Stimulated activated CD8-positive, alpha-beta memory T cell treated with anti-CD3 and anti-CD28 coated beads, Interleukin-12 subunit alpha, Interleukin-12 subunit beta, amount 100 ng/mL, for 4 hours (primary cell): Measurements from ENCODE around the gene ADAM30.
A peak's percentile ranks its signal among the peaks of the same experiment; 100 is the strongest.
"Not testable (repeated sequence)": the region's sequence is repeated elsewhere in the genome, so short reads cannot be mapped to it uniquely, and the experiment has no call there.

Experiments
- DNase-seq: peaks from one replicate; pipeline ENCODE4 v3.0.0-alpha.2; 2020; ENCODE audit warnings: low read depth

Gene ADAM30

DNA sequence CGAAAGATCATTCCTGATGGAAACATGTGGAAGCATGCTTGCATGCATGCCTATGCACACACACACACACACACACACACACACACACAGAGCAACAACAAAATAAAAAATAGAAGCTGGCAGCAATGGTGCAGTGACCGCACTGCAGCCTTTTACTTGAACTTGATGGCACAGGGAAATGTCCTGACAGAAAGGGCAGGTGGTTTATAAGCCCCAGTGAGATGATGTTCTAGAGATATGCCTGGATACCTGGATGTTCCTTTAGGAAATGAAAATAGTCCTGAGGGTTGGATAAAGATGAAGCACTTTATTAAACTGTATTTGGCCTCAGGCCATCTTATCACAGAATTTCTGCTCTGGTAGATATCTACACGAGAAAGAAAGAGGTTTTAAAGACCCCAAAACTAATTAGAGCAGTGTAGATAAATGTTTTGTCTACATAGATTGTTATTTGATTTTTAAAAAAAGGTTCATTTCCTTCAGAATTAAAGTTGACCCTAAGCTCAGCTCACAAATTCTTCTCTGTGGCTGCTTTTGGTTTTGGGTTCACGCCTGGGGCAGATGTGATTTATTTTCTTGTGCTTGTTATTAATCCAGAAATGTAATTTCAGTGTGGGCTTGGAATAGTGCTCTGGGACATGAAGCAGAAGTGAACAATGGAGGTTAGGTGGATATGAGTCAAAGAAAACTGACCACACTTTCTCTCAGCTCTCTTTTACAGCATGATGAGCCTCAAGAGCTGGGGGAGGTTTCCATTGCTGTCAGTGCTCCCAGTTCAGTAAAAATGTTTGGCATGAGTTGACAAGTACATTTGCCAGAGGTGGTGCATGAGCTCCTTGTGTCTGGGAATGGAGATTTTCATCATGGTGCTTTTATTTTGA lies 22.9 kb downstream of the ADAM30 start:
- no peak for DNase-seq

DNA sequence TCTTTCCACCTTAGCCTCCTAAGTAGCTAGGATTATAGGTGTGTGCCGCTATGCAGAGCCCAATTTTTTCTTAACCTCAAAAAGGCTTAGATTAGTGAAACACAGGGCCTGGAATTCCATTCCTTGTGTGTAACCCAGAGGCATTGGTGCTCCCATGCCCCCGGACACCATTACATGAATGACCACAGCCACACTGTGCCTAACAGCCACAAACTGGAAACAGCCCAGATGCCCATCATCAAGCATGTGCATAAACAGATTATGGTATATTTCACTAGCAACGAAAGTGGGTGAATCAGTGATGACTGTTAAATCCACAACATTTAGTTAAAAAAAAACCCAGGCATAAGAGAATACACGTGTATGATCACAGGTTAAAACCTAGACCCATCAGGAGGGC lies 24.4 kb downstream of the ADAM30 start:
- no peak for DNase-seq

DNA sequence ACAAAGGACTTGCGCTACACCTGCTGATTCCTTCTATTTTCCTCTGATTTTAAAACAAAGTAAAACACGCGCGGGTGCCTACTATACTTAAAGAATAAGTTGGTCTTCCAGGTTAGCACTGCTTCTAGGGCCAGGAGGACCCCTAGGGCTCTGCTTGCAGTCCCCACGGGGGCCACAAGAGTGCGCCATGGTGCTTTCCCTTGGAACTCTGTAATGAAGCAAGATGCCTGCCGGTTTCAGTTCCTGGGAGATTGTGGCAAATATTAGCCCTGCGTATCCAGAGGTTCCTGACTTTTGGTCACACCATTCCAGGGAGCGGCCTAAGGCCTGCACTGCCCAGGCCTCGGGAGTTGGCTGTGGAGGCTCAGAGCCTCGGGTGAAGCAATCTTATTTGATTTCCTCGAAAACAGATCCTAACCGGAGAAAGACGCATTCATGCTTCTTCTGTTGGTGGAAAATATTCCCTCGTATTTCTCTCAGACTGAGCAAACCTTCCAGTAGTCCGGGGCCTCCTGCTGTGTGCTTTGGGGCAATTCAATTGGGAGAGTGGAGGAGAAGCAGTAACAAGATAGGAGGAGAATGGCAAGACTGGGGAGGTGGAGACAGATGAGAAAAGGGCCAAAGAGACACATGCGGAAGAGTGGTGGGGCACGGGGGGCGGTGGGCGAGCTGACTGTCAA lies 25.3 kb downstream of the ADAM30 start:
- peak; percentile 29 for DNase-seq

DNA sequence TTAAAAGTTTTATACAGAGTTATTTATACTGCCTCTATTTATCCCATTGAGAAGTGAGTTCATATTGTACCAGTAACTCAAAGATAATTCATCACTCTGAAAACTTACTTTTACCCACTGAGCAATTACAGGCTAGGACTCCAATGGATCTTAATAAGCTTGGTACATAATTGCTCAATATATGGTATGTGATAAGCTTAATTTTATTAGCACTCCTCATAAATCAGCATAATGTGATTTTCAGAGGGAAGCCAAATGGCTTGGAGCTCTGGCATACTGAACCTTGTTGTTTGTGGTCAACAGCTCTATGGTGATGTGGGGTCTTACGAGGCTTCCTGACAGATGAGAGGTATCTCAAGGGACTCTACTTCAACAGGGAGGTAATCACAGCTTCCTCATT lies 26.3 kb downstream of the ADAM30 start:
- no peak for DNase-seq

DNA sequence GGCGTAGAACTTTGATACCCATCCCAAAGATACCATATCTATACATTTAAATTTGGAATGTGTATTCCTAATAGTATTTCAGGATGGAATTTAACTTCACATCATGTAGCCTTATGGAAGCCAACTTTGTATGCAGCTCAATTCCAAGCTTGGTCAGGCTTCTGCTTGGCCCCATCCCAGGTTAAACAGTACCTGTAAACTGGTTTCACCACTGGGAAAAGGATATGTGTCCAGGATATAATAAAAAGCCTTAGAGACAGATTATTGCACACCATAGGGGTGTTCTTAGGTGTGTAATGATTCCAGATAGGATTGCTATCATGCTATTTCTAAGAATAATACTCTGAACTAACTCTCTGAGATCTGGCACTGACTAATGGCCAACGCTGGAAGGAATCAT lies 28.1 kb downstream of the ADAM30 start:
- DNase-seq, result no peak

DNA sequence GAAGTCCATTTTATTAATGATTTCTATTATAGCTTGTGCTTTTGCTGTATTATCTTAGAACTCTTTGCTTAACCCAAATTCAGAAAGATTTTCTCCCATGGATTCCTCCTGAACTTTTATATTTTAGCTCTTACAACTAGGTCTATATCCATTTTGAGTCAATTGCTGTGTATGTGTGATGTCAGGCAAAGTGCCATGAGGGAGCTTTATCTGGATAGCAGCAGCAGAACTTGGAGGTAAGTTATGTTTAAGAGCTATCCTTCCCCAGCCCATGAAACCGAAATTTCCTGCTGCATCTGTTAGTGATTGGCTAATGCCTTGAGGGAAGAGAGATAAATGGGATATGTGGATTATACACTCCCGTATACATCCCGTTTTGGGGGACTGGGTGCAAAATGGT lies 29.9 kb downstream of the ADAM30 start:
- no peak for DNase-seq

DNA sequence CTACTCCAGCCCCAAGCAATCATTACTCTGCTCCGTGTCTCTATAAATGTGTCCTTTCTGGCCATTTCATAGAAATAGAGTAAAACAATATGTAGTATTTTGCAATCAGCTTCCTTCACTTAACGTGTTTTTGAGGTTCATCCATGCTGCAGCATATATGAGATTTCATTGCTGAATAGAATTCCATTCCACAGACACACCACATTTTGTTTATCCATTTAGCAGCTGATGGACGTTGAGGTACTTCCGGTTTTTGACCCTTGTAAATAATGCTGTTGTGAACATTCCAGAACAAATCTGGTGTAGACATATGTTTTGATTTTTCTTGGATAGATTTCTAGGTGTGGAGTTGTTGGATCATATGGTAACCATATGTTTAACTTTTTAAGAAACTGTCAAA lies 30.7 kb downstream of the ADAM30 start:
- DNase-seq, result no peak

DNA sequence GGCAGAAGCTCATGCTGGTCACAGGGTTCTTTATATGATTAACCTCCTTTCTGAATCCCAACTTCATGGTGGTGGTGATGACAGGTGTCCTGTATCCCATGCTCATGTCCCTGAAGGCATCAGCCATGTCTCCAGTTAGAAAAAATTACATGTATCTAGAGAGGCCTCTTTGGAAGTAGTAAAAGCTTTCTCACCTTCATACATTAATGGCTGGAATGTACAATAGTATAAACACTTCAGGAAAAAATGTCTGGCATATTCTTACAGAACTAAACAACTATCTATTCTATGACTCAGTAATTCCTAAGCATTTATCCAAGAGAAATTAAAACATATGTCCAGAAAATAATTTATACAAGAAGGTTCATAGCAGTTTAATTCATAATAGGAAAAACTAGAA lies 34.0 kb downstream of the ADAM30 start:
- no peak for DNase-seq

DNA sequence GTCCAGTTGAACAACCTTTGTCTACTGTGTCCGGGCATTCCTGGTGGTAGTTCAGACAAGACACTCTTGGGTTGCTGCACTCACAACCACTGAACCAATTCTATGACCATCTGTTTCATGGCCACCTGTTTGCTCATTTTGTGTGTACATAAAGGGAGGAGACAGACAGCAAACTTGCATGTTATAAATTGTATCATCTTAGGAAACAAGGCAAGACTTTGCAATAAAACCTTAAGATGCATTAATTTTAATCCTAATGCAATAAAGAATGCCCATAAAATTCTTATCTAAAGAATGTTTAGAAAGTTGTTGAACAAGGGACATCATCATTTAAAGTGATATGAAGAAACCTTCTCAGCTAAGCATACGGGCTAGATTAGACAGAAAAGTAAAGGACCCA lies 34.8 kb downstream of the ADAM30 start:
- no peak for DNase-seq

DNA sequence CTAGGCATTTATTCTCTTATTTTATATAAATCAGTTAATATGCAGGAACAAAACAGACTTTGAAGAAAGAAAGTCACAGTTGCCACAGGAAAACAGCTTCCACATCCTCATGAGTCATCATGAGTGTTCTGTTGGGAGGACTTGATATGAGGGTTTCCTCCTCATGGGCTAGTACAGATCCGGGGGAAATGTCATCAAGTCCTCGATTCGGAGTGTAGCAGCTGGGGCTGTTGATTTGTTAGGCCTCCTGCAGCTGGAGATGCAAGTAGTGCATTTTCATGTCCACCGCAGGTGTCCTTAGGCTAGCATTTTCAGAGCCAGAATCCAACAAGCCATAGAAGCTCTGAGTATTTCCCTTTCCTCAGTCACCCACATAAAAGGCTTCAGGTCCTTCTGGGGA lies 36.7 kb downstream of the ADAM30 start:
- DNase-seq, result no peak

DNA sequence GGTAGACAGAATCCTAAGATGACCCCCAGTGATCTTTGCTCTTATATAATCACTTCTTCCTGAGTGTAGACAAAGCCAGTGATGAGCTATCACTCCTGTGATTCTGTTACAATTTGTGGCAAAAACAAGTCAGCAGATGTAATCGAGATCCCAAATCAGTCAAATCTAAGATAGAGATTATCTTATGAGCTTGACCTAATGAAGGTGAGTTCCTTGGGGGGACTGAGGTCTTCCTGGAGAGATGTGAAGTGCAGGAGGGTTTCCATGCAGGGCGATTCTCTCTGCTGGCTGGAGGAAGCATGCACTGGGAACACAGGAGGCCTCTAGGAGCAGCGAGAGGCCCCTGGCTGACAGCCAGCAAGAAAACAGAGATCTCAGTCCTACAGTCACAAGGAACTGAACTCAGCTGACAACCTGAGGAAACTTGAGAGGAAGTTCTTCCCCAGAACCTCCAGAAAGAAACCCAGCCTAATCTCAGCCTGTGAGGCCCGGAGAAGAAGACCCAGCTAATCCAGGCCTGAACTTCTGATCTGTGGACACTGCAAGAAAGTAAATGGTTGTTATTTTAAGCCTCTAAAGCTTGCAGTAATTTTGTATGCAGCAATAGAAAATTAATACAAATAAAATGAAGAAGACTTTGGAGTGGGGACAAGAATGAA lies 37.6 kb downstream of the ADAM30 start:
- not testable (repeated sequence) for DNase-seq

DNA sequence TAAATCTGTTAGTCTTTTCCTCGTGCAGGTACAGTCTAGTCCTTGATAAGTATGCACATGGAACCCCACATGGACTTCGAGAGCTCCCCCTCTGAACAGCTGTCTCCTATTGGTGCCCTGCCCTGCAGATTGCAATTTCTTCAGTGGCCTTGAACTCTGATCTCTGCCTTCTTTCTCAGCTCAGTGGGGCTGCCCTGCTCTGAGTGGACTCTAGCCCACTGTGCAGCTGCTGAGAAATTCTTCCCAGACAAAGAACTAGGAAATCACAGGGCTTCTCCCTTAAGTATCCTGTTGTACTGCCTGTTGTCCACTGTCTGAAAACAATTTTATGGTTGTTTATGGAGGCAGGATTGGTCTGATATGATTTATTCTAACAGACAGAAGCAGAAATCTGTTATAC lies 38.2 kb downstream of the ADAM30 start:
- DNase-seq, result no peak

DNA sequence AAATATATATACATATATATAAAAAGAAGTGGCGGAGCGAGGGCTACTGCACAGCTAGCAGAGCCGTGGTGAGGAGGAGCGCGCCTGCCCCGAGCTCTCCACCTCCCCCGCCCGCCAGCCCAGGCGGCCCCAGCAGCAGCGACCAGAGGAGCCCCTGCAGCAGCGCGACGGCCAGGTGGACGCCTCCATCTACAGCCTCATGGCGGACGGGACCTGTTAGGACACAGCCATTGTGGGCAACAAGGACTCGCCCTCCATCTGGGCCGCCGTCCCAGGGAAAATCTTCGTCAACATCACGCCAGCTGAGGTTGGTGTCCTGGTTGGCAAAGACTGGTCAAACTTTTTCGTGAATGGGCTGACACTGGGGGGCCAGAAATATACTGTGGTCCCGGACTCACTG lies 43.2 kb downstream of the ADAM30 start:
- DNase-seq, result no peak

DNA sequence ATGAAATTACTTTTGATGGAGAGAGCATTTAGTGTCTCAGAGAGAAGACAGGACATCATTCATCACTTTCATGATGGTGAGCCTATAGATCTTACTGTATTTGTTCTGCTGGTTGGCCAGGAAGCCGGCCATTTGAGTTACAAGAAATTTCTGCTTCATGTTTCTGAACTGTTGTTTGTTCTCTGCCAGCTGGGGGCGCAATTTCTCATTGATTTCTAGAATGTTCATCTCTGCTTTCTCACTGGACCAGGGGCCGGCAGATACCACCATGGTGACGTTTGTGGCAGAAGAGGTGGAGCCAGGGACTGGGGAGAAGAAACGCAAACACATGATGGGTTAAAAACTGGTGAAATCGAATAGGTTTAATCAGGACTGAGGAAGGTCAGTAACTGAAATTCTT lies 52.1 kb downstream of the ADAM30 start:
- DNase-seq, result not testable (repeated sequence)
